Spleen (tissue), 7 donors: ENCODE measurements around the gene EIF5B.

Source experiments
- POLR2A ChIP-seq, 3 donors: fragments of 450-650 bp; IDR thresholded peaks; one replicate each; pipeline ENCODE4 v1.5.1; 2017; ENCODE audit warnings: antibody characterized with exemption in 3 of 3, mild to moderate bottlenecking in 1 of 3
- TF ChIP-seq, protein P1 (sequence below), 11 experiments: fragments of 200-600 bp in 7 of 11; fragments of 450-650 bp in 4 of 11; sonication (generic) in 4 of 11; IDR thresholded peaks in 8 of 11; conservative IDR thresholded peaks in 3 of 11; 1 replicate in 7 of 11; 2 replicates in 4 of 11; pipeline versions ENCODE4 v1.4.0 to v1.8.0; 2016 to 2021; ENCODE audit warnings: antibody characterized with exemption in 11 of 11, inconsistent platforms in 4 of 11, mild to moderate bottlenecking in 1 of 11
- donor health status: DM: no; HTN: no; CAD: no; lungs with moderate emphysema.
- donor health status: DM: no; HTN: no; CAD: no.
- donor health status: DM: no; HTN: no; CAD: no.

DNA sequence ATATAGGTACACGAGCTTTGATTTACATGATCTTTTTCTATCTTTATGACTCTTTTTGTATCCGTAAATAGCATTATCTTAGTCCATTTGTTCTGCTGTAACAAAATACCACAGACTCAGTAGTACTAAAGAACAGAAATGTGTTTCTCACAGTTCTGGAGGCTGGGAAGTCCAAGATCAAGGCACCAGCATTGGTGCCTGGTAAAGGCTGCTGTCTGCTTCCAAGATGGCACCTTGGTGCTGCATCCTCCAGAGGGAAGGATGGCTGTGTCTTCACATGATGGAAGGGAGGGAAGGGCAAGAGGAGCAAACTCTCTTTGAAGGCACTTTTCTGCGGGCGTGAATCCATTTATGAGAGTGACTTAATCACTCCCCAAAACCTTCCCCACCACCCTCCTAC lies 36.0 kb downstream of the EIF5B start:
- TF ChIP-seq, protein P1, sequence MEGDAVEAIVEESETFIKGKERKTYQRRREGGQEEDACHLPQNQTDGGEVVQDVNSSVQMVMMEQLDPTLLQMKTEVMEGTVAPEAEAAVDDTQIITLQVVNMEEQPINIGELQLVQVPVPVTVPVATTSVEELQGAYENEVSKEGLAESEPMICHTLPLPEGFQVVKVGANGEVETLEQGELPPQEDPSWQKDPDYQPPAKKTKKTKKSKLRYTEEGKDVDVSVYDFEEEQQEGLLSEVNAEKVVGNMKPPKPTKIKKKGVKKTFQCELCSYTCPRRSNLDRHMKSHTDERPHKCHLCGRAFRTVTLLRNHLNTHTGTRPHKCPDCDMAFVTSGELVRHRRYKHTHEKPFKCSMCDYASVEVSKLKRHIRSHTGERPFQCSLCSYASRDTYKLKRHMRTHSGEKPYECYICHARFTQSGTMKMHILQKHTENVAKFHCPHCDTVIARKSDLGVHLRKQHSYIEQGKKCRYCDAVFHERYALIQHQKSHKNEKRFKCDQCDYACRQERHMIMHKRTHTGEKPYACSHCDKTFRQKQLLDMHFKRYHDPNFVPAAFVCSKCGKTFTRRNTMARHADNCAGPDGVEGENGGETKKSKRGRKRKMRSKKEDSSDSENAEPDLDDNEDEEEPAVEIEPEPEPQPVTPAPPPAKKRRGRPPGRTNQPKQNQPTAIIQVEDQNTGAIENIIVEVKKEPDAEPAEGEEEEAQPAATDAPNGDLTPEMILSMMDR (IDR thresholded peaks at IDR 0.05 in 8 of 11, conservative IDR thresholded peaks at IDR 0.05 in 3 of 11) = no peak
- TF ChIP-seq POLR2A (IDR thresholded peaks at IDR 0.05) = no peak
